ENCODE results near the gene ADGRL1.
A peak's percentile ranks its signal among the peaks of the same experiment; 100 is the strongest.
"Not testable (repeated sequence)": the region's sequence is repeated elsewhere in the genome, so short reads cannot be mapped to it uniquely, and the experiment has no call there.

Gene ADGRL1

DNA sequence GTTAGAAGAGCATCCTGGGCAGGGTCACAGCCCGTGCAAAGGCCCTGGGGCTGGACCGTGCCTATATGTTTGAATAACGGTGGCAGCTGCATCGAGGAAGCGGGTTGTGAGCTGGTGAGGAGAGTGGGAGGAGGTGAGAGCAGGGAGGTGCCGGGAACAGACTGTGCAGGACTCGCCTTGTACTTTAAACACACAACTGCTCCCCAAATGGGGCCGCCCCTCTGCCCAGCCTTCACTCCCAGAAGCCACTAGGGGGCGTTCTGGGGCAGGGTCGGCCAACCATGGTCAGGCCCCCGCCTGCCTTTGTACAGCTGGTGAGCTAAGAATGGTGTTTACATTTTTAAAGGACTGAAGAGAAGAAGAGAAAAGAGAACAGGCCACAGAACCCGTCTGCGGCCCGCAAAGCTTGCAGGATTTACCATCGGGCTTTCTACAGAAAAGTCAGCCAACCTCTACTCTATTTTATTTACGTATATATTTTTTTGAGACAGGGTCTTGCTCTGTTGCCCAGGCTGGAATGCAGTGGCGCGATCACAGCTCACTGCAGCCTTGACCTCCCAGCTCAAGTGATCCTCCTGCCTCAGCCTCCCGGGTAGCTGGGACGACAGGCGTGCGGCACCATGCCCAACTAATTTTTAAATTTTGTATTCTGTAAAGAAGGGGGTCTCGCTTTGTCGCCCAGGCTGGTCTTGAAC, 5.7 kb downstream of the ADGRL1 start:
- not testable (repeated sequence) for H3K79me2 ChIP-seq (ENCODE audit: insufficient read depth, low read length); H3K4me3 ChIP-seq (ENCODE audit: insufficient read depth, low read length, poor library complexity, severe bottlenecking); H3K9me3 ChIP-seq (ENCODE audit: insufficient read depth, low read length); H3K9me2 ChIP-seq (replicated peaks; ENCODE audit: insufficient read depth, low read length); H3K27me3 ChIP-seq (ENCODE audit: low read length); H2AFZ ChIP-seq (ENCODE audit: low read depth, low read length, severe bottlenecking); H3K36me3 ChIP-seq (ENCODE audit: low read length); H3K27ac ChIP-seq (ENCODE audit: low read depth, low read length); H3K4me2 ChIP-seq (ENCODE audit: low read depth, low read length, poor library complexity, severe bottlenecking); H4K20me1 ChIP-seq (ENCODE audit: low read depth, low read length); H3K9ac ChIP-seq (ENCODE audit: low read length); H3F3A ChIP-seq (ENCODE audit: insufficient read depth)
- TF ChIP-seq, protein P1, sequence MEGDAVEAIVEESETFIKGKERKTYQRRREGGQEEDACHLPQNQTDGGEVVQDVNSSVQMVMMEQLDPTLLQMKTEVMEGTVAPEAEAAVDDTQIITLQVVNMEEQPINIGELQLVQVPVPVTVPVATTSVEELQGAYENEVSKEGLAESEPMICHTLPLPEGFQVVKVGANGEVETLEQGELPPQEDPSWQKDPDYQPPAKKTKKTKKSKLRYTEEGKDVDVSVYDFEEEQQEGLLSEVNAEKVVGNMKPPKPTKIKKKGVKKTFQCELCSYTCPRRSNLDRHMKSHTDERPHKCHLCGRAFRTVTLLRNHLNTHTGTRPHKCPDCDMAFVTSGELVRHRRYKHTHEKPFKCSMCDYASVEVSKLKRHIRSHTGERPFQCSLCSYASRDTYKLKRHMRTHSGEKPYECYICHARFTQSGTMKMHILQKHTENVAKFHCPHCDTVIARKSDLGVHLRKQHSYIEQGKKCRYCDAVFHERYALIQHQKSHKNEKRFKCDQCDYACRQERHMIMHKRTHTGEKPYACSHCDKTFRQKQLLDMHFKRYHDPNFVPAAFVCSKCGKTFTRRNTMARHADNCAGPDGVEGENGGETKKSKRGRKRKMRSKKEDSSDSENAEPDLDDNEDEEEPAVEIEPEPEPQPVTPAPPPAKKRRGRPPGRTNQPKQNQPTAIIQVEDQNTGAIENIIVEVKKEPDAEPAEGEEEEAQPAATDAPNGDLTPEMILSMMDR (IDR thresholded peaks at IDR 0.05; ENCODE audit: insufficient read depth, low read length, poor library complexity, severe bottlenecking), result peak; percentile 53

DNA sequence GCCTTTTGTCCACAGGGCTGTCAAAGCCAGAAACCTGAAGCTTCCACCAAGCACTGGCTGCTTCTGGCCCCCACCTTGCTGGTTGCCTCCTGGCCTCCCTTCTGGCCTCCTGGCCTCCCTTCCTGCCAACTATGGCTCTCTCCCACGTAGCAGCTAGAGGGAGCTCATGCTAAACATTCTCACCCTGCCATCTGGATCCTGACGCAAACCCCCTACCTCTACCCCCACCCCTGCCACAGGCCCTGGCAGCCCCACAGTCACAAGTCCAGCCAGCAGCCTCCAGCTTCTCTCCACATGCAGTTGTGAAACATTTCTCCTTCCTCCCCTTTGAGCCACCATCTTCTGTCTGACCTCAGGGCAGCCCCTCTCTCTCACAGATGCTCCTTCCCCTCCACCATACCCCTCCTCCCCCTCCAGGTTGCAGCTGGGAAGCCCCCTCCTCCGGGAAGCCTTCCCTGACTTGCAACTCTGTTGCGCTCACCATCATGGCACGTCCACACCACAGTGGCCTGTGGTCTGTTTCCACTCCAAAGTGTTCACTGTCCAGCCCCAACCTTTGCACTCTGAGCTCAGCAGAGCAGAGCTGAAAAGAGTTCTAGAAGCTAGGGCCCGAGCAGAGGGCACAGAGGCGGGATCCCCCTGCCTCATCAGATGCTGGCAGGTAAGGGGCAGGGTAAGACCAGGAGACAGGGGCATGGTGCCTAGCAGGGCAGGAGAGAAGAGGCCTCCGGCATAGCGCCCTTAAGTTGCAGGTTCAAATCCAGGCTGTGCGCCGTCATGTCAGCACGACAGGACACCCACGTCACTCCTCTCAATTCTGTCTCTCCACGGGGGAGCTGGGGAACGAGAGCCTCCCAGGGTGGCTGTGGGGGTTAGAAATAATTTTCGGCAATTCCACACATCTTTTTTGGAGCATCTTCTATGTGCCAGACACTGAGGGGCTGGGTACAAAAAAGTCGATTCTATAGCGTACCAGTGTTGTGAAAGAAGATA, 7.3 kb downstream of the ADGRL1 start:
- no peaks in the 10 kb centered on the region for H3K9me3 ChIP-seq (ENCODE audit: insufficient read depth, low read length)
- TF ChIP-seq, protein P1 (IDR thresholded peaks at IDR 0.05; ENCODE audit: insufficient read depth, low read length, poor library complexity, severe bottlenecking), result no peak
- TF ChIP-seq EZH2phosphoT487 (conservative IDR thresholded peaks at IDR 0.05; ENCODE audit: low read length), result no peak
- no peaks in the 10 kb centered on the region for H3K27me3 ChIP-seq (ENCODE audit: low read length)
- H3K36me3 ChIP-seq (ENCODE audit: low read length), result no peaks in the 10 kb centered on the region
- no peaks in the 10 kb centered on the region for H4K20me1 ChIP-seq (ENCODE audit: low read depth, low read length)
- no peak overlapping the region for H3K27ac ChIP-seq (ENCODE audit: low read depth, low read length)
- H3K4me2 ChIP-seq (ENCODE audit: low read depth, low read length, poor library complexity, severe bottlenecking), result no peak overlapping the region
- H3F3A ChIP-seq (ENCODE audit: insufficient read depth), result no peaks in the 10 kb centered on the region
- H3K9me2 ChIP-seq (replicated peaks; ENCODE audit: insufficient read depth, low read length), result no peaks in the 10 kb centered on the region
- no peak overlapping the region for H3K4me3 ChIP-seq (ENCODE audit: insufficient read depth, low read length, poor library complexity, severe bottlenecking)
- H2AFZ ChIP-seq (ENCODE audit: low read depth, low read length, severe bottlenecking), result no peak overlapping the region
- H3K79me2 ChIP-seq (ENCODE audit: insufficient read depth, low read length), result no peaks in the 10 kb centered on the region
- no peak overlapping the region for H3K9ac ChIP-seq (ENCODE audit: low read length)

DNA sequence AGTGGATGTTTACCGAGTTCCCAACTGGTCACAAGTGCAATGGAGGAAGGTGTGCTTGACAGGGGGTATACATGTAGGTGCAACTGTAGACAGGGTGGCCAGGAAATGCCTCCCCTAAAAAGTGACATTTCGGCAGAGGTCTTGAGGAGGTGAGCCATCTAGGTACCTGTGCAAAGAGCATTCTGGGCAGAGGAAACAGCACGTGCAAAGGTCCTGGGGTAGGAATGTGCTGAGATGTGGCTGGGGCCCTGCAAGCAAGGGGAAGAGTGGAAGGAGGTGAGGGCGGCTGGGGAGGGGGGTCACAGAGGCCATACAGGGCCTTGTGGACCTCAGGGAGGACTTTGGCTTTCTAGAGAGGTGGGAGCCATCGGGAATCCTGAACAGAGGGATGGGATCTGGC, 8.1 kb downstream of the ADGRL1 start:
- Histone ChIP-seq H3K9ac (ENCODE audit: low read length) (no peak overlapping the region), H3K27me3 (ENCODE audit: low read length) (no peaks in the 10 kb centered on the region), H3K27ac (ENCODE audit: low read depth, low read length) (no peak overlapping the region), H3K36me3 (ENCODE audit: low read length) (no peaks in the 10 kb centered on the region), H3K4me3 (ENCODE audit: insufficient read depth, low read length, poor library complexity, severe bottlenecking) (no peak overlapping the region), H4K20me1 (ENCODE audit: low read depth, low read length) (no peaks in the 10 kb centered on the region), H3F3A (ENCODE audit: insufficient read depth) (no peaks in the 10 kb centered on the region), H2AFZ (ENCODE audit: low read depth, low read length, severe bottlenecking) (no peak overlapping the region), H3K9me3 (ENCODE audit: insufficient read depth, low read length) (no peaks in the 10 kb centered on the region), H3K79me2 (ENCODE audit: insufficient read depth, low read length) (no peaks in the 10 kb centered on the region), H3K4me2 (ENCODE audit: low read depth, low read length, poor library complexity, severe bottlenecking) (no peak overlapping the region), H3K9me2 (replicated peaks; ENCODE audit: insufficient read depth, low read length) (no peaks in the 10 kb centered on the region)
- TF ChIP-seq, protein P1 (IDR thresholded peaks at IDR 0.05; ENCODE audit: insufficient read depth, low read length, poor library complexity, severe bottlenecking), result no peak
- no peak for TF ChIP-seq EZH2phosphoT487 (conservative IDR thresholded peaks at IDR 0.05; ENCODE audit: low read length)

DNA sequence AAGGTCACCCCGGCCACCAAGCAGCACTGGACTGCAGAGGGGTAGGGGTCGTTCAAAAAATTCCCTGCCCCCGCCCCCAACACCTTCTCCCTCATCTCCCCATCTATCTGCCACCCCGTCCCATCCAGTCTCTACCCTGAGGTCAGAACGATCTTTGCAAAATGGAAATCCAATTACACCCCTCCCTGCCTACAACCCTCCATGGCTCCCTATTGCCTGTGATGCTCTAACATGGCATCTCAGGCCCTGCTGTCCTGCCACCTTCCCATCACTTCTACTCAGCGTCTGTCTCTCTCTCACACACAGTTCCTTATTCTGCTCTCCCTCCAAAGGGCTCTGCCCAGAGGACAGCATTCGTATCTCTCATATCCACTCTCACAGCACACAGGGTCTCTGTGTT, 8.7 kb downstream of the ADGRL1 start:
- H3K36me3 ChIP-seq (ENCODE audit: low read length); H3K9me3 ChIP-seq (ENCODE audit: insufficient read depth, low read length); H3K4me2 ChIP-seq (ENCODE audit: low read depth, low read length, poor library complexity, severe bottlenecking); H3K27me3 ChIP-seq (ENCODE audit: low read length); H3K9me2 ChIP-seq (replicated peaks; ENCODE audit: insufficient read depth, low read length); H2AFZ ChIP-seq (ENCODE audit: low read depth, low read length, severe bottlenecking); H4K20me1 ChIP-seq (ENCODE audit: low read depth, low read length); H3F3A ChIP-seq (ENCODE audit: insufficient read depth); H3K27ac ChIP-seq (ENCODE audit: low read depth, low read length); H3K9ac ChIP-seq (ENCODE audit: low read length); H3K4me3 ChIP-seq (ENCODE audit: insufficient read depth, low read length, poor library complexity, severe bottlenecking); H3K79me2 ChIP-seq (ENCODE audit: insufficient read depth, low read length): not testable (repeated sequence)
